Body of pancreas (tissue), 4 donors: ENCODE measurements around the gene TMEM145. TPM values are rescaled to one million over a fixed set of nuclear protein-coding genes. Genes with fewer than 3 reads are reported as not detected.

ENCODE experiments used
- ATAC-seq: fragments of 150-250 bp; one replicate; pipeline ENCODE4 v1.9.1; 2016
- DNase-seq, 4 donors: peaks; one replicate each; pipeline ENCODE4 v3.0.0-alpha.2; 2019
- H3K27ac ChIP-seq, 4 donors: fragments of 200-600 bp; sonication (generic); 1 replicate in 3 of 4; 2 replicates in 1 of 4; pipeline versions ENCODE4 v1.5.1 to v1.6.1; 2016 to 2019; ENCODE audit warnings: mild to moderate bottlenecking in 1 of 4, mixed read lengths in 1 of 4, moderate library complexity in 1 of 4
- H3K27me3 ChIP-seq, 2 donors: fragments of 200-600 bp; sonication (generic); one replicate each; pipeline ENCODE4 v1.6.0; 2016; ENCODE audit warnings: mild to moderate bottlenecking in 1 of 2
- H3K36me3 ChIP-seq, 2 donors: fragments of 200-600 bp; sonication (generic); replicated peaks in 1 of 2; 2 replicates each; pipeline ENCODE4 v1.5.1; 2016; ENCODE audit warnings: low read depth in 2 of 2; ENCODE audit not compliant: insufficient read depth in 1 of 2
- H3K4me1 ChIP-seq: fragments of 200-600 bp; sonication (generic); one replicate; pipeline ENCODE4 v1.6.0; 2016
- H3K4me3 ChIP-seq, 2 donors: fragments of 200-600 bp; sonication (generic); 1 replicate in 1 of 2; 2 replicates in 1 of 2; pipeline ENCODE4 v1.5.1; 2016 to 2019
- H3K9me3 ChIP-seq, 3 donors: fragments of 200-600 bp; sonication (generic); 1 replicate in 2 of 3; 2 replicates in 1 of 3; pipeline ENCODE4 v1.5.1; 2016
- POLR2A ChIP-seq, 3 donors: fragments of 450-650 bp; IDR thresholded peaks; one replicate each; pipeline ENCODE4 v1.6.1; 2016; ENCODE audit warnings: antibody characterized with exemption in 3 of 3, mild to moderate bottlenecking in 2 of 3
- WGBS, 2 donors: methylation state at CpG; one replicate each; pipeline ENCODE4 v1.1.5; 2017; 5-methylcytosine and 5-hydroxymethylcytosine counted together
- intact Hi-C: fragments of 100-400 bp; cut with DNase I; formaldehyde crosslinking; loops from one replicate; pipeline ENCODE4 v1.15.1; 2023
- total RNA-seq, 2 donors: library from RNA; depleted of rRNA; stranded (reverse); fragments of >200 nt; gene quantifications; one replicate each; pipeline ENCODE4 v1.1.0, GENCODE V29; 2016
- TF ChIP-seq, protein P1 (sequence below), 7 experiments: fragments of 450-650 bp in 4 of 7; fragments of 200-600 bp in 3 of 7; sonication (generic) in 3 of 7; IDR thresholded peaks; one replicate each; pipeline ENCODE4 v1.5.1; 2016 to 2019; ENCODE audit warnings: antibody characterized with exemption in 7 of 7

Gene TMEM145
- total RNA-seq, 2 donors from 2014 or later, result not detected

DNA sequence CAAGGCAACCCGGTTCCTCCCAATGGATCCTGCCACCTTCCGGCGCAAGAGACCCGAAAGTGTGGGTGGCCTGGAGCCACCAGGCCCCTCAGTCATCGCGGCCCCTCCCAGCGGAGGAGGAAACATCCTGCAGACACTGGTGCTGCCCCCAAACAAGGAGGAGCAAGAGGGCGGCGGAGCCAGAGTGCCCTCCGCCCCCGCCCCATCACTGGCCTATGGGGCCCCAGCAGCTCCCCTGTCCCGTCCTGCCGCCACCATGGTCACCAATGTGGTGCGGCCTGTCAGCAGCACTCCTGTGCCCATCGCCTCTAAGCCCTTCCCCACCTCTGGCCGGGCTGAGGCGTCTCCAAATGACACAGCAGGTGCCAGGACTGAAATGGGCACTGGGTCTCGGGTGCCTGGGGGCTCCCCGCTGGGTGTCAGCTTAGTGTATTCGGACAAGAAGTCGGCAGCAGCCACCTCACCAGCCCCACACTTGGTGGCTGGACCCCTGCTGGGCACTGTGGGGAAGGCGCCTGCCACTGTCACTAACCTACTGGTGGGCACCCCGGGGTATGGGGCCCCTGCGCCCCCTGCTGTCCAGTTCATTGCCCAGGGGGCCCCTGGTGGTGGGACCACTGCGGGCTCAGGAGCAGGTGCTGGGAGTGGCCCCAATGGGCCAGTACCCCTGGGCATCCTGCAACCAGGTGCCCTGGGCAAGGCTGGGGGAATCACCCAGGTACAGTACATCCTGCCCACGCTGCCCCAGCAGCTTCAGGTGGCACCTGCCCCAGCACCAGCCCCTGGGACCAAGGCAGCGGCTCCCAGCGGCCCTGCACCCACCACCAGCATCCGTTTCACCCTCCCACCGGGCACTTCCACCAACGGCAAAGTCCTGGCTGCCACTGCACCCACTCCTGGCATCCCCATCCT is 22.3 kb upstream of the TMEM145 start:
- Histone ChIP-seq H3K36me3 (peaks cover 17 to 30% of the 10 kb centered on the region in 2 donors), H3K27me3 (no peaks in the 10 kb centered on the region), H3K4me3 (no peak overlapping the region), H3K4me1 (peaks cover 12% of the 10 kb centered on the region), H3K27ac (no peak overlapping the region), H3K9me3 (no peaks in the 10 kb centered on the region)
- DNase-seq (peak in 1 of 4 donors; percentile 23), ATAC-seq (no peak)
- TF ChIP-seq, protein P1, sequence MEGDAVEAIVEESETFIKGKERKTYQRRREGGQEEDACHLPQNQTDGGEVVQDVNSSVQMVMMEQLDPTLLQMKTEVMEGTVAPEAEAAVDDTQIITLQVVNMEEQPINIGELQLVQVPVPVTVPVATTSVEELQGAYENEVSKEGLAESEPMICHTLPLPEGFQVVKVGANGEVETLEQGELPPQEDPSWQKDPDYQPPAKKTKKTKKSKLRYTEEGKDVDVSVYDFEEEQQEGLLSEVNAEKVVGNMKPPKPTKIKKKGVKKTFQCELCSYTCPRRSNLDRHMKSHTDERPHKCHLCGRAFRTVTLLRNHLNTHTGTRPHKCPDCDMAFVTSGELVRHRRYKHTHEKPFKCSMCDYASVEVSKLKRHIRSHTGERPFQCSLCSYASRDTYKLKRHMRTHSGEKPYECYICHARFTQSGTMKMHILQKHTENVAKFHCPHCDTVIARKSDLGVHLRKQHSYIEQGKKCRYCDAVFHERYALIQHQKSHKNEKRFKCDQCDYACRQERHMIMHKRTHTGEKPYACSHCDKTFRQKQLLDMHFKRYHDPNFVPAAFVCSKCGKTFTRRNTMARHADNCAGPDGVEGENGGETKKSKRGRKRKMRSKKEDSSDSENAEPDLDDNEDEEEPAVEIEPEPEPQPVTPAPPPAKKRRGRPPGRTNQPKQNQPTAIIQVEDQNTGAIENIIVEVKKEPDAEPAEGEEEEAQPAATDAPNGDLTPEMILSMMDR (IDR thresholded peaks at IDR 0.05), result peak in 5 of 7 experiments; percentile 12 to 26 (median 21)
- no peak for TF ChIP-seq POLR2A (IDR thresholded peaks at IDR 0.05)
- WGBS, 2 donors, result 89 to 90% methylated on average over 15 to 20 of the region's 31 CpGs
- intact Hi-C loops, result loop anchor here (5.0 kb wide), 1 partner anchor 43 kb away; no protein-coding TSS in a partner anchor

DNA sequence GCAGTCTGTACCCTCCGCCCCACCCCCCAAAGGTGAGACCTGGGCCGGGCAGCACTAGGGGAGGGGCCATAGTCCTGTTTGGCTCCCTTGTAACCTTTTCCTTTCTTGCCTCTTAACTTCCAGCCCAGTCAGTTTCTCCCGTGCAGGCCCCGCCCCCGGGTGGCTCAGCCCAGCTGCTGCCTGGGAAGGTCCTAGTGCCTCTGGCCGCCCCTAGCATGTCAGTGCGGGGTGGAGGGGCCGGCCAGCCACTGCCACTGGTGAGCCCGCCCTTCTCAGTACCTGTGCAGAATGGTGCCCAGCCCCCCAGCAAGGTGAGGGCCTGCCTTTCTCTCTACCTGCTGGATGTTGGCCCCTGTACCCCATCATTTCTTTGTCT is 21.7 kb upstream of the TMEM145 start:
- ATAC-seq, result no peak
- Histone ChIP-seq H3K36me3 (peaks cover 17 to 30% of the 10 kb centered on the region in 2 donors), H3K4me1 (peaks cover 5% of the 10 kb centered on the region), H3K4me3 (no peak overlapping the region), H3K9me3 (no peaks in the 10 kb centered on the region), H3K27ac (no peak overlapping the region), H3K27me3 (no peaks in the 10 kb centered on the region)
- 74 to 75% methylated on average over 9 of the region's 9 CpGs for WGBS, 2 donors
- intact Hi-C loops, result loop anchor here (5.0 kb wide), 1 partner anchor 44 kb away; no protein-coding TSS in a partner anchor
- no peak for DNase-seq
- TF ChIP-seq POLR2A (IDR thresholded peaks at IDR 0.05), result no peak
- TF ChIP-seq, protein P1 (IDR thresholded peaks at IDR 0.05), result no peak

DNA sequence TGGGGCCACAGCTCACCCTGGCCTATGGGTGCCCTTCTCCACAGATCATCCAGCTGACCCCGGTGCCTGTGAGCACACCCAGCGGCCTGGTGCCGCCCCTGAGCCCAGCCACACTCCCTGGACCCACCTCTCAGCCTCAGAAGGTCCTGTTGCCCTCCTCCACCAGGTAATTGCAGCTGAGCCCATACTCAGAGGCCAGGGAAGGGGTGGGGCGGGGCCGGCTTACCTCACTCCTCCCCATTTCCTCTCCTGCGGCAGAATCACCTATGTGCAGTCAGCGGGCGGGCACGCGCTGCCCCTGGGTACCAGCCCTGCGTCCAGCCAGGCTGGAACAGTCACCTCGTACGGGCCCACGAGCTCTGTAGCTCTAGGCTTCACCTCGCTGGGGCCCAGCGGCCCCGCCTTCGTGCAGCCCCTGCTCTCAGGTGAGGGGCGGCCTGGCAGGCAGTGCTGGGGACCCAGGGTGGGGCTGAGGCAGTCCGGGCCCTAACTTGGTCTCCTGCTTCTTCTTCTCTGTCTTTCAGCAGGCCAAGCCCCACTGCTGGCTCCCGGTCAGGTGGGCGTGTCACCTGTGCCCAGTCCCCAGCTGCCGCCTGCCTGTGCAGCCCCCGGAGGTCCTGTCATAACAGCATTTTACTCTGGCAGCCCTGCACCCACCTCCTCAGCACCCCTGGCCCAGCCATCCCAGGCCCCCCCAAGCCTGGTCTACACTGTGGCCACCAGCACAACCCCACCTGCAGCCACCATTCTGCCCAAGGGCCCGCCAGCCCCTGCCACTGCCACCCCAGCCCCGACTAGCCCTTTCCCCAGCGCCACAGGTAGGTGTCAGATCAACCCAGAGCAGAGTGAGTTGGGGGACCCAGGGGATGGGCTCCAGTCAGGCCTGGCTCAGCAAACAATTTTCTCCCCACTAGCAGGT is 20.8 kb upstream of the TMEM145 start:
- TF ChIP-seq, protein P1 (IDR thresholded peaks at IDR 0.05), result no peak
- TF ChIP-seq POLR2A (IDR thresholded peaks at IDR 0.05), result no peak
- Histone ChIP-seq H3K36me3 (peaks cover 17 to 28% of the 10 kb centered on the region in 2 donors), H3K4me3 (no peak overlapping the region), H3K27me3 (no peaks in the 10 kb centered on the region), H3K27ac (no peak overlapping the region), H3K9me3 (no peaks in the 10 kb centered on the region), H3K4me1 (no peaks in the 10 kb centered on the region)
- peak in 1 of 4 donors; percentile 12 for DNase-seq
- no peak for ATAC-seq
- intact Hi-C loops, result loop anchor here (5.0 kb wide), 1 partner anchor 45 kb away; no protein-coding TSS in a partner anchor
- WGBS, 2 donors, result 91 to 92% methylated on average over 11 to 27 of the region's 27 CpGs

DNA sequence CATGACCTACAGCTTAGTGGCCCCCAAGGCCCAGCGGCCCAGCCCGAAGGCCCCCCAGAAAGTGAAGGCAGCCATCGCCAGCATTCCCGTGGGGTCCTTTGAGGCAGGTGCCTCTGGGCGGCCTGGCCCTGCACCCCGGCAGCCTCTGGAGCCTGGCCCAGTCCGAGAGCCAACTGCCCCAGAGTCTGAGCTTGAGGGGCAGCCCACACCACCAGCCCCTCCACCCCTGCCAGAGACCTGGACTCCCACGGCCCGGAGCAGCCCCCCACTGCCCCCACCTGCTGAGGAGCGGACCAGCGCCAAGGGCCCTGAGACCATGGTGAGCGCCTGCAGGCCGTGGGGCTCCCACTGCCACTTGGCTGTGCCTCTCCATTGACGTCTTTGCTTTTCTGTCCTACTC is 20.1 kb upstream of the TMEM145 start:
- DNase-seq (no peak), ATAC-seq (no peak)
- H3K36me3 ChIP-seq, result peaks cover 17 to 24% of the 10 kb centered on the region in 2 donors

More for the DNA sequence above, 20.1 kb upstream of the TMEM145 start:
- Histone ChIP-seq H3K4me3 (no peak overlapping the region), H3K27ac (no peak overlapping the region), H3K9me3 (no peaks in the 10 kb centered on the region), H3K27me3 (no peaks in the 10 kb centered on the region), H3K4me1 (no peaks in the 10 kb centered on the region)
- intact Hi-C loops, result loop anchor here (5.0 kb wide), 1 partner anchor 46 kb away; no protein-coding TSS in a partner anchor
- no peak for TF ChIP-seq POLR2A (IDR thresholded peaks at IDR 0.05)
- TF ChIP-seq, protein P1 (IDR thresholded peaks at IDR 0.05), result no peak
- 86 to 90% methylated on average over 7 to 10 of the region's 14 CpGs for WGBS, 2 donors
